Measurements from ENCODE around the gene HIPK2. TPM values are rescaled to one million over a fixed set of nuclear protein-coding genes. Genes with fewer than 3 reads are reported as not detected.

Gene HIPK2
- total RNA-seq = 8.5 and 21.6 TPM in 2 replicates

GRCh38 chr7:139777948-139778841, at the start of gene HIPK2:
HIPK2 (minus strand) TSS chr7:139777998; CDS start chr7:139777623, 375 bp downstream.

GRCh38 chr7:139523199-139523941, 254.4 kb downstream of the HIPK2 start, which contains the start of gene CLEC2L:
CLEC2L (plus strand) TSS chr7:139523685; CDS start chr7:139523928, 243 bp downstream.

Other genes starting within 250 kb of the HIPK2 start
- 4.2 TPM in 2 replicates for gene TBXAS1, start 51.3 kb upstream of the HIPK2 start, total RNA-seq

Measured in endothelial cell of coronary artery (primary cell).